CD14-positive monocyte (primary cell): ENCODE results near the gene EXOC6B. TPM values are rescaled to one million over a fixed set of nuclear protein-coding genes. Genes with fewer than 3 reads are reported as not detected.

Experiments used
- DNase-seq, 3 donors: peaks; one replicate each; pipeline ENCODE4 v3.0.0-alpha.2; 2011 to 2022
- H2AFZ ChIP-seq: 2 replicates; pipeline ENCODE4 v1.6.0; 2012; ENCODE audit warnings: mild to moderate bottlenecking, low read depth, low read length, inconsistent platforms; ENCODE audit not compliant: insufficient read depth, poor library complexity, severe bottlenecking
- H3K27ac ChIP-seq, 2 donors: 1 replicate in 1 of 2; 2 replicates in 1 of 2; pipeline ENCODE4 v1.5.1; 2012 to 2013; ENCODE audit warnings: low read length in 2 of 2, control low read depth in 1 of 2, inconsistent platforms in 1 of 2, low read depth in 1 of 2, mild to moderate bottlenecking in 1 of 2
- H3K27me3 ChIP-seq, 2 donors: one replicate each; pipeline versions ENCODE4 v1.6.0 to v1.6.1; 2011 to 2013; ENCODE audit warnings: low read length in 2 of 2; ENCODE audit not compliant: control insufficient read depth in 2 of 2, insufficient read depth in 2 of 2
- H3K36me3 ChIP-seq, 2 donors: replicated peaks in 1 of 2; 1 replicate in 1 of 2; 2 replicates in 1 of 2; pipeline versions ENCODE4 v1.5.1 to v1.6.1; 2012 to 2013; ENCODE audit warnings: low read length in 2 of 2, control low read depth in 1 of 2, inconsistent platforms in 1 of 2, mild to moderate bottlenecking in 1 of 2; ENCODE audit not compliant: insufficient read depth in 2 of 2, control insufficient read depth in 1 of 2
- H3K4me1 ChIP-seq, 2 donors: 1 replicate in 1 of 2; 2 replicates in 1 of 2; pipeline versions ENCODE4 v1.5.1 to v1.6.1; 2012 to 2013; ENCODE audit warnings: low read length in 2 of 2, control low read depth in 1 of 2, inconsistent platforms in 1 of 2, mild to moderate bottlenecking in 1 of 2, moderate library complexity in 1 of 2; ENCODE audit not compliant: insufficient read depth in 2 of 2, control insufficient read depth in 1 of 2
- H3K4me2 ChIP-seq: replicated peaks from 2 replicates; pipeline ENCODE3; 2012; ENCODE audit warnings: low read length, moderate library complexity, mild to moderate bottlenecking; ENCODE audit not compliant: poor library complexity, severe bottlenecking; ENCODE audit errors: extremely low read depth
- H3K4me3 ChIP-seq, 3 experiments: fragments of 200-600 bp in 1 of 3; sonication (generic) in 1 of 3; replicated peaks in 1 of 3; 1 replicate in 2 of 3; 2 replicates in 1 of 3; pipeline ENCODE4 v1.5.1; 2011 to 2013; ENCODE audit warnings: low read length in 3 of 3, mild to moderate bottlenecking in 3 of 3, control low read depth in 2 of 3, low read depth in 2 of 3, inconsistent platforms in 1 of 3, moderate library complexity in 1 of 3
- H3K79me2 ChIP-seq: 2 replicates; pipeline ENCODE4 v1.6.0; 2012; ENCODE audit warnings: mild to moderate bottlenecking, control low read depth, inconsistent platforms, low read length, moderate library complexity; ENCODE audit not compliant: insufficient read depth
- H3K9ac ChIP-seq: 2 replicates; pipeline ENCODE4 v1.6.0; 2017; ENCODE audit warnings: low read length, mild to moderate bottlenecking; ENCODE audit not compliant: insufficient read depth, poor library complexity, severe bottlenecking
- H3K9me3 ChIP-seq, 2 donors: replicated peaks in 1 of 2; 1 replicate in 1 of 2; 2 replicates in 1 of 2; pipeline versions ENCODE4 v1.5.1 to v1.6.1; 2012 to 2013; ENCODE audit warnings: low read length in 2 of 2, control low read depth in 1 of 2; ENCODE audit not compliant: control insufficient read depth in 1 of 2, insufficient read depth in 1 of 2
- H4K20me1 ChIP-seq: 2 replicates; pipeline ENCODE4 v1.6.0; 2012; ENCODE audit warnings: mild to moderate bottlenecking, low read length, control low read depth, moderate library complexity; ENCODE audit not compliant: insufficient read depth
- H3K27ac Mint-ChIP-seq, 7 donors: one replicate each; pipeline ENCODE4 v1.8.0; 2020; ENCODE audit warnings: mild to moderate bottlenecking in 7 of 7, mixed read lengths in 7 of 7, moderate library complexity in 6 of 7, inconsistent platforms in 2 of 7
- H3K27me3 Mint-ChIP-seq, 3 donors: one replicate each; pipeline ENCODE4 v1.8.0; 2021 to 2022; ENCODE audit warnings: low read depth in 3 of 3, mild to moderate bottlenecking in 3 of 3, mixed read lengths in 3 of 3, moderate library complexity in 3 of 3, inconsistent platforms in 1 of 3
- H3K36me3 Mint-ChIP-seq, 2 donors: one replicate each; pipeline ENCODE4 v1.8.0; 2020; ENCODE audit warnings: mixed read lengths in 2 of 2, inconsistent platforms in 1 of 2, mild to moderate bottlenecking in 1 of 2
- H3K4me1 Mint-ChIP-seq: one replicate; pipeline ENCODE4 v1.8.0; 2020; ENCODE audit warnings: mild to moderate bottlenecking, mixed read lengths
- H3K4me3 Mint-ChIP-seq, 2 donors: one replicate each; pipeline ENCODE4 v1.8.0; 2020; ENCODE audit warnings: mild to moderate bottlenecking in 2 of 2, mixed read lengths in 2 of 2, moderate library complexity in 1 of 2
- H3K9me3 Mint-ChIP-seq, 7 donors: one replicate each; pipeline ENCODE4 v1.8.0; 2020 to 2022; ENCODE audit warnings: mixed read lengths in 7 of 7, mild to moderate bottlenecking in 6 of 7, moderate library complexity in 6 of 7, inconsistent platforms in 2 of 7
- WGBS: methylation state at CpG from one replicate; pipeline ENCODE4 v1.1.5; 2013; ENCODE audit warnings: missing lambda C conversion rate; ENCODE audit not compliant: insufficient coverage; 5-methylcytosine and 5-hydroxymethylcytosine counted together
- intact Hi-C, 2 donors: fragments of 100-400 bp; cut with micrococcal nuclease; formaldehyde crosslinking; loops; one replicate each; pipeline versions ENCODE4 v1.15.0 to v1.15.1; 2023
- polyA plus RNA-seq, 3 donors: library from polyadenylated mRNA; depleted of rRNA in 1 of 3; unstranded in 2 of 3; stranded (reverse) in 1 of 3; fragments of 300-500 nt in 2 of 3; fragments of >200 nt in 1 of 3; fragmentation: Illumina TruSeq in 2 of 3; gene quantifications; 1 replicate in 2 of 3; 2 replicates in 1 of 3; pipeline ENCODE4 v1.2.3, GENCODE V29; 2012 to 2021
- TF ChIP-seq, protein P1 (sequence below): fragments of 200-600 bp; IDR thresholded peaks from one replicate; pipeline ENCODE4 v1.8.0; 2022; ENCODE audit warnings: antibody characterized with exemption, mild to moderate bottlenecking

The EXOC6B gene
- polyA plus RNA-seq, 3 donors = 1.8 to 2.8 (median 2.1) TPM

DNA sequence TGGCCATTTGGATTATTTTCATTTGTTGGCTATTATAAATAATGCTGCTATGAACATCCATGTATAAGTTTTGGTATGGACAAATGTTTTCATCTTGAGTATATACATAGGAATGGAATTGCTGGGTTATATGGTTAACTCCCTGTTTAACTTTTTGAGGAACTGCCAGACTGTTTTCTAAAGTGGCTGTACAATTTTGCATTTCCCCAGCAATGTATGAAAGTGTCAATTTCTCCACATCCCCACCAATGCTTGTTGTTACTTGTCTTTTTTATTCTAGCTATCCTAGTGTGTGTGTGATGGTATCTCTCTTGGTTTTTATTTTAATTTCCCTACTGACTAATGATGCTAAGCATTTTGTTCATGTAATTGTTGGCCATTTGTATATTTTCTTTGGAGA lies 587.5 kb downstream of the EXOC6B start:
- H3K27ac Mint-ChIP-seq = no peak overlapping the region

DNA sequence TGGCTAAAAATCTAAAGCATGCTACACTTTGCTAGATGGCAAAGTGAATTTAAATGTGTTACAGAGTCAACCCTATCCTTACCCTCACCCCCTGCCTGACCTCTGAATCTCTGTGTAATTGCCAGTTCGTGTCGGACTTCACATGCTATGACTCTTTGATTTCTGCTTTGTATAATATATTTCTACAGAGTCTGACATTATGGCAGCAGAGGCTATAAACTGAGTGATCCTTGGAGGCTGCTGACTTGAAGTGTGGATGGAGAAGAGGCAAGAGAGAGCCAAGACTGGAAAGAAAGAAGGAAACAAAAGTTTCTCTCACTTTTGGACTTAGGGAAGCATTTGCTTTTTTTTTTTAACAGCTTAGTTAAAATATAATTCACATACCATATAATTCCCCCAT lies 588.3 kb downstream of the EXOC6B start:
- Mint-ChIP-seq H3K27me3 (peaks cover 0 to 2% (median 2%) of the 10 kb centered on the region in 3 donors), H3K9me3 (peaks cover 0 to 1% (median 0%) of the 10 kb centered on the region in 7 donors), H3K36me3 (no peaks in the 10 kb centered on the region), H3K4me1 (peaks cover 16% of the 10 kb centered on the region), H3K27ac (no peak overlapping the region), H3K4me3 (no peak overlapping the region)
- no peaks in the 10 kb centered on the region for H4K20me1 ChIP-seq
- intact Hi-C loops = no loop called here
- no CpG with 5 or more reads among the region's 2 CpGs for WGBS
- no peaks in the 10 kb centered on the region for H3K27me3 ChIP-seq
- no peak overlapping the region for H3K4me2 ChIP-seq
- no peaks in the 10 kb centered on the region for H3K79me2 ChIP-seq
- peaks cover 4 to 11% of the 10 kb centered on the region in 2 donors for H3K4me1 ChIP-seq
- no peaks in the 10 kb centered on the region for H3K9me3 ChIP-seq
- H3K9ac ChIP-seq = no peak overlapping the region
- H3K4me3 ChIP-seq = no peak overlapping the region
- H3K36me3 ChIP-seq = no peaks in the 10 kb centered on the region
- H2AFZ ChIP-seq = no peak overlapping the region
- TF ChIP-seq, protein P1, sequence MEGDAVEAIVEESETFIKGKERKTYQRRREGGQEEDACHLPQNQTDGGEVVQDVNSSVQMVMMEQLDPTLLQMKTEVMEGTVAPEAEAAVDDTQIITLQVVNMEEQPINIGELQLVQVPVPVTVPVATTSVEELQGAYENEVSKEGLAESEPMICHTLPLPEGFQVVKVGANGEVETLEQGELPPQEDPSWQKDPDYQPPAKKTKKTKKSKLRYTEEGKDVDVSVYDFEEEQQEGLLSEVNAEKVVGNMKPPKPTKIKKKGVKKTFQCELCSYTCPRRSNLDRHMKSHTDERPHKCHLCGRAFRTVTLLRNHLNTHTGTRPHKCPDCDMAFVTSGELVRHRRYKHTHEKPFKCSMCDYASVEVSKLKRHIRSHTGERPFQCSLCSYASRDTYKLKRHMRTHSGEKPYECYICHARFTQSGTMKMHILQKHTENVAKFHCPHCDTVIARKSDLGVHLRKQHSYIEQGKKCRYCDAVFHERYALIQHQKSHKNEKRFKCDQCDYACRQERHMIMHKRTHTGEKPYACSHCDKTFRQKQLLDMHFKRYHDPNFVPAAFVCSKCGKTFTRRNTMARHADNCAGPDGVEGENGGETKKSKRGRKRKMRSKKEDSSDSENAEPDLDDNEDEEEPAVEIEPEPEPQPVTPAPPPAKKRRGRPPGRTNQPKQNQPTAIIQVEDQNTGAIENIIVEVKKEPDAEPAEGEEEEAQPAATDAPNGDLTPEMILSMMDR = no peak
- no peak for DNase-seq
- no peak overlapping the region for H3K27ac ChIP-seq

More for the DNA sequence above, 587.5 kb downstream of the EXOC6B start:
- Histone ChIP-seq H3K4me1 (peaks cover 4 to 11% of the 10 kb centered on the region in 2 donors), H3K27me3 (no peaks in the 10 kb centered on the region), H4K20me1 (no peaks in the 10 kb centered on the region), H3K9ac (no peak overlapping the region), H3K9me3 (no peaks in the 10 kb centered on the region), H3K27ac (no peak overlapping the region), H3K36me3 (no peaks in the 10 kb centered on the region), H3K4me2 (no peak overlapping the region), H3K4me3 (no peak overlapping the region), H2AFZ (no peak overlapping the region), H3K79me2 (no peaks in the 10 kb centered on the region)
- TF ChIP-seq, protein P1 = no peak
- no peaks in the 10 kb centered on the region for H3K36me3 Mint-ChIP-seq
- no peak for DNase-seq
- peaks cover 0 to 2% (median 2%) of the 10 kb centered on the region in 3 donors for H3K27me3 Mint-ChIP-seq
- intact Hi-C loops = no loop called here
- no peak overlapping the region for H3K4me3 Mint-ChIP-seq
- H3K4me1 Mint-ChIP-seq = peaks cover 16% of the 10 kb centered on the region
- peaks cover 0 to 1% (median 0%) of the 10 kb centered on the region in 7 donors for H3K9me3 Mint-ChIP-seq
